Effector memory CD4-positive, alpha-beta T cell (primary cell): Measurements from ENCODE around the gene CNPY1.

Source experiments
- DNase-seq, 3 donors: peaks; one replicate each; pipeline ENCODE4 v3.0.0-alpha.2; 2020
- H3K27ac ChIP-seq: 2 replicates; pipeline ENCODE4 v1.7.0; 2013; ENCODE audit warnings: mild to moderate bottlenecking, low read length, moderate library complexity; ENCODE audit not compliant: insufficient read depth, poor library complexity, severe bottlenecking
- H3K27me3 ChIP-seq: replicated peaks from 2 replicates; pipeline ENCODE4 v1.7.0; 2013; ENCODE audit warnings: mild to moderate bottlenecking, low read length; ENCODE audit not compliant: insufficient read depth, control insufficient read depth, poor library complexity, severe bottlenecking
- H3K36me3 ChIP-seq: 2 replicates; pipeline ENCODE4 v1.7.0; 2013; ENCODE audit warnings: mild to moderate bottlenecking, low read length, moderate library complexity; ENCODE audit not compliant: control insufficient read depth, insufficient read depth
- H3K4me1 ChIP-seq: 2 replicates; pipeline ENCODE4 v1.7.0; 2013; ENCODE audit warnings: low read length, mild to moderate bottlenecking; ENCODE audit not compliant: control insufficient read depth, insufficient read depth, poor library complexity, severe bottlenecking
- H3K4me3 ChIP-seq: 2 replicates; pipeline ENCODE4 v1.7.0; 2013; ENCODE audit warnings: low read length, low read depth, mild to moderate bottlenecking; ENCODE audit not compliant: insufficient read depth, poor library complexity, severe bottlenecking
- H3K9me3 ChIP-seq: 2 replicates; pipeline ENCODE4 v1.7.0; 2013; ENCODE audit warnings: mild to moderate bottlenecking, low read length, moderate library complexity; ENCODE audit not compliant: control insufficient read depth

Gene CNPY1

DNA sequence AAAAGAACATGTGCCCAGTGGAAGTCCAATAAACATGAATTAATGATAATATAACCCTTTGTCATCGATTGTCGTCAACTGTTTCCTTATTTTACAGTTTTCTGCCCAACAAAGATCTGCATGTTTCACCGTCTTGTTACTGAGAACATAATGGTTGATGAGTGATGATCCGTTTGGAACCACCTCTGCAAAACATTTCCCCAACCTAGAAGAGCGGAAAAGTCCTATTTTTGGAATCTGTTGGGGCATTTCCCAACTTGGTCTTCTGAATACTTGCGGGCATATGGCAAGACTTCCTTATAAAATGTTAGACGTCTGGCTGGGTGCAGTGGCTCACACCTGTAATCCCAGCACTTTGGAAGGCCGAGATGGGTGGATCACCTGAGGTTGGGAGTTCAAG lies 32.1 kb downstream of the CNPY1 start:
- no peak overlapping the region for H3K4me3 ChIP-seq
- no peak overlapping the region for H3K27ac ChIP-seq
- H3K4me1 ChIP-seq: peaks cover 9% of the 10 kb centered on the region
- DNase-seq: no peak
- H3K27me3 ChIP-seq: peaks cover 30% of the 10 kb centered on the region
- no peaks in the 10 kb centered on the region for H3K36me3 ChIP-seq
- no peaks in the 10 kb centered on the region for H3K9me3 ChIP-seq

- no peaks in the 10 kb centered on the region for H3K36me3 ChIP-seq
- no peak overlapping the region for H3K27ac ChIP-seq
- H3K4me3 ChIP-seq: no peak overlapping the region
- peaks cover 9% of the 10 kb centered on the region for H3K4me1 ChIP-seq
- peaks cover 35% of the 10 kb centered on the region for H3K27me3 ChIP-seq
- no peak for DNase-seq
- no peaks in the 10 kb centered on the region for H3K9me3 ChIP-seq
Measured at GRCh38 chr7:155513543-155514285, 32.6 kb downstream of the CNPY1 start.

DNA sequence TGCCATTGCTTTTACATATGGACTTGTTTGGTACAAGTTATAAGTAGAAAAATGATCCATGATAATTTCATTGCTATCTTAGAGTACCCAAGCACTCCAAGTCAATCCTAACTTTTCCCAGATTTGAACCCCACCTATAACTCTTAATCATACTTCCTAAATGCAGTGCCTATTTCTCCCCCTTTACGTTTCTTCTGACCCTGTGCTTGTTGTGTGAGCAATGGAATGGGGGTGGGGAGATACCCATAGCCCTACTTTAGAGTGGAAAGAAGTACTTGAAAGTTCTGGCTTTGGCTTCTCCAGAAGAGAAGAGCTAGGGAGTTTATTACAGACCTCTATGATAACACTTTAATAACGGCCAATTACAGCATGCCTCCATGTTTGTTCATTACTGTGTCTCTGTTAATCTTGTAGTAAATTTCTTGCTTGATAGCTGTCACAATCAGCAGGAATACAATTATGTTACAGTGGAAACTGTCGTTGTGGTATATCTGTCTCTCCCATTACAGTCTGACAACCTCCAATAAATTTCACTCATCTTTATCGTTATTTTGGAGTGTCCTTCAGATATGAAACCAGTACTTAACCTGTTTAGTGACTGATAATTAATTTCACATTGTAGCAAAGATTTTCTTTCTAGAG lies 34.0 kb downstream of the CNPY1 start:
- Histone ChIP-seq H3K4me3 (no peak overlapping the region), H3K27ac (no peak overlapping the region), H3K9me3 (no peaks in the 10 kb centered on the region), H3K36me3 (no peaks in the 10 kb centered on the region), H3K27me3 (peaks cover 47% of the 10 kb centered on the region), H3K4me1 (peaks cover 9% of the 10 kb centered on the region)
- no peak for DNase-seq

DNA sequence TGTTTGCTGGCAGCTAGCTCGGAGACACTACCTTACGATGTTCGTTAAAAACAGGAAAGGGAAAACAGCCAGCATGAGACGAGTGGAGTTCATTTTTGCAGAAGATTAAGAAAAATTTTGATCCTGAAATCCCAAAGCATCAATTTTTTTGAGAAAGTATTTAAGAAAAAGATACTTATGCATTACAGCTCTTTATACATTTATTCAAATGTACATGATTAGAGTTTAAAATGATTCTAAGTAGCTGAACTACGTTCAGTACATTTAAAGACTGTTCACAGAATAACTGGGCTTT lies 34.7 kb downstream of the CNPY1 start:
- Histone ChIP-seq H3K27me3 (peaks cover 51% of the 10 kb centered on the region), H3K9me3 (no peaks in the 10 kb centered on the region), H3K27ac (no peak overlapping the region), H3K36me3 (no peaks in the 10 kb centered on the region), H3K4me1 (peaks cover 12% of the 10 kb centered on the region), H3K4me3 (no peak overlapping the region)
- no peak for DNase-seq

- no peaks in the 10 kb centered on the region for H3K9me3 ChIP-seq
- DNase-seq: no peak
- no peaks in the 10 kb centered on the region for H3K36me3 ChIP-seq
- peaks cover 12% of the 10 kb centered on the region for H3K4me1 ChIP-seq
- no peak overlapping the region for H3K4me3 ChIP-seq
- H3K27ac ChIP-seq: no peak overlapping the region
- H3K27me3 ChIP-seq: peaks cover 56% of the 10 kb centered on the region
Measured at GRCh38 chr7:155510975-155511701, 35.2 kb downstream of the CNPY1 start.

DNA sequence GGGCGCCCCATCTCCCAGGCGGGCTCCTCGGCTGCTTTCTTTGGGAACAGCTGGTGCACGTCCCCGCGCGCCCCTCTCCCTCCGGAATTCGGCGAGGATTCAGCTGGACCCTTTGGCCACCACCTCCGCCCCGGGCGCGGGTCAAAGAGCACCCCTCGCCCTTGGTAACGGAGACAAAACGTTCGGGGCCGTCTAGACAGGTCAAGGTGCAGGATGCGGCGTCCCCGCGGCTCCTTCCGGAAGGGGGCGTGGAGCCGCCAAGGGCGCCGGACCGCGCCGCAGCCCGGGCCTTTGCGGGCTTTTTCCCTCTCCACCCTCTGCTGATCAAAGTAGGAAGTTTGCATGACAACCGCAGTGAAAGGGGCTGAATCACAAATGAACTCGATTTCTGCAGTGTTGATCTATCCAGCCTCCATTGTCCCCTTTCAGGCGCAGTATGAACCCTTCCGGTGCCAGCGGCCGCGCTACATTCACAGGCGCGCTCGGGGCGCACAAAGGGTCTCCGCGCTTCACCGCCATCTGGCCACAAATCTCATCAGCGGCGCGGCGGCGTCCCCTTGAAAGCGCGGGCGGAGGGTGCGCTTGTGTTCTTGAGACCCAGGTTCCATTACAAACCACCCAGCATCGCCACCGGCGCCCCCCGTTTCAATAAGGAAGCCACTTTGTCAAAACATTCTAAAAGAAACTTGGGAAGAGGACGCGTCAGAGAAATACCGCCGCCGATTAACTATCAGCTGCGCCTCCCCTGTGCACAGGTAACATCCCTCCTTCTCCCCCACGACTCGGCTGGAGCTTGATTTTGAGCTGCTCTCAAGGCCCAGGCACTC lies 36.4 kb downstream of the CNPY1 start:
- no peaks in the 10 kb centered on the region for H3K36me3 ChIP-seq
- DNase-seq: no peak
- no peak overlapping the region for H3K4me3 ChIP-seq
- peaks cover 61% of the 10 kb centered on the region for H3K27me3 ChIP-seq
- H3K27ac ChIP-seq: no peak overlapping the region
- peaks cover 12% of the 10 kb centered on the region for H3K4me1 ChIP-seq
- no peaks in the 10 kb centered on the region for H3K9me3 ChIP-seq

DNA sequence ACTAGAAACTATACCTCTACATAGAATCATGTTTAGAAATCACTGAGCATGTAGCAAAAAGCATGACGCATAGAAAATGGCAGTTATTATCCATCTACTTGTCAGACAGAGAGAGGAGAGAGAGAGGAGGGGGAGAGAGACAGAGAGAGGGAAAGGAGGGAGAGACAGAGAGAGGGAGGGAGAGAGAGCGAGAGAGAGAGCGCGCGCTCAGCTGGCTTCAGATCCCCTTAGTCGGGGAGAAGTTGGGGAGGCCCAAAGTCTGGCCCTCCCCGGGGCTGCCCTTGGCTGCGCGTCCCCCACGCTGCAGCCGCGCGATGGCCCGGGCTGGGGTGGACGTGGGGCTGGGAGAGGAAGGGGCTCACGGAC lies 37.0 kb downstream of the CNPY1 start:
- no peak overlapping the region for H3K27ac ChIP-seq
- DNase-seq: no peak
- H3K27me3 ChIP-seq: peaks cover 61% of the 10 kb centered on the region
- no peaks in the 10 kb centered on the region for H3K36me3 ChIP-seq
- H3K4me3 ChIP-seq: no peak overlapping the region
- H3K4me1 ChIP-seq: peaks cover 12% of the 10 kb centered on the region
- no peaks in the 10 kb centered on the region for H3K9me3 ChIP-seq

DNA sequence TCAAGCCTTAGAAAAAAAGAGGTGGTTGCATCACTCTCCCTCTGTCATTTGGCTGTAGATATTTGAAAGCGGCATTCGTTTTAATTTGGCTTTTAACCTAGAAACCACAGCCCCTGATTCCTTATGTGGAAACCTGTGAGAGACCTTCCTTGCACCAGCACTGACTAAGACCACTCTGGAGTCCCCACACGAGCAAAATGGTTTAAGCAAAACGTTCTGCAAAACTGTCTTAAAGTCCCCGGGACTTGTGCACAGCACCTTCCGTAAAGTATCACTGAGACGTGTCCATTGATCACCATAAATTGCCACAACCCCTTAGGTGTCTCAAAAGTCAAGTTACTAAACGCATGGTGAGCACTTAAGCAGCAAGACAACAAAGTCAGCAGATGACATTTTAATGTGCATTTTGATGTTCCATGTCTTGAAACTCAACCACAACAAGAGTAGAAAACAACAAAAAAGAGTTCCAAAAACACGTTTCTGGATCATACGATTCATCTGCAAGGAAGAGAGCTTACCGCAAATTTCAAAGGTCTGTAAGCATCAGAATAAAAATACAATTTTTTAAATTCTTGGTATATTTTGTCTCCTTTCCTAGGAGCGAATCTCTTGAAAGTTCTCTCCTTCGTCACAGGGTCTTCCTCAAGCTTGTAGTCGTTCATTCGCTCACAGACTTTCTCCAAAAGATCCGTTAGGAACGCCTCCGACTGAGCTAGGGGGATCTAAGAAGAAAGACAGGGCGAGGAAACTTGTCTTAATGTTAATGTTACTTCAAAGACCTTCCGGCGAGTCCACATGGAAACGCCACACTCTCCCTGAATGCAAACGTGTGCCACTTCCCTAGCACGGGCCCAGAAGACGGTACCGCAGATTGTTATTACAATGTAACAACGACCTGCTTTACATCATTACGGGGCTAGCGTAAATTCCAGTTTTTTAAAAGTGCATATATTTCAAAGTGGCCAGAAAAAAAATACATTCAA lies 37.7 kb downstream of the CNPY1 start:
- H3K27me3 ChIP-seq: peaks cover 56% of the 10 kb centered on the region
- H3K36me3 ChIP-seq: no peaks in the 10 kb centered on the region
- no peak for DNase-seq
- H3K4me3 ChIP-seq: no peak overlapping the region
- H3K4me1 ChIP-seq: peaks cover 12% of the 10 kb centered on the region
- no peak overlapping the region for H3K27ac ChIP-seq
- H3K9me3 ChIP-seq: no peaks in the 10 kb centered on the region

DNA sequence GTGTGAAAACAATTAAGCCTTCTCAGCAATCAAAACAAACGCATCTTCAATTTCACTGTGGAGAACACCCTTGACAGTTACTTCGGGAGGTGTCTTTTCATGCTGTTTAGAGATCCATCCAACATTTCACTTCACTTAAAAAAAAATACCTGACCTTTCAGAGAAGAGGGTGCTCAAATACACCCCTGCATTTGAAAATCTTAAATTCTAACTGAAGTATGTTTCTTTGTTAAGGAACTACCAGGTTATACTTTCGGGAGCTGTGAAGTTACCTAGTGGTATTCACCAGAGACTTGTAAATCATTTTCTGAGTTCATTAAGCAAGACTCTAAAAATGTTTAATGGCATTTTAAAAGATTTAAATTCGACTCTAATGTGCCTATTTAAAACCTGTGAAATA lies 38.8 kb downstream of the CNPY1 start:
- Histone ChIP-seq H3K27me3 (peaks cover 61% of the 10 kb centered on the region), H3K36me3 (no peaks in the 10 kb centered on the region), H3K27ac (no peak overlapping the region), H3K4me3 (no peak overlapping the region), H3K4me1 (peaks cover 12% of the 10 kb centered on the region), H3K9me3 (no peaks in the 10 kb centered on the region)
- no peak for DNase-seq
